Keratinocyte (primary cell): ENCODE data around the gene FAM83B.

ENCODE experiments used
- CTCF ChIP-seq, 3 experiments: IDR thresholded peaks in 1 of 3; conservative IDR thresholded peaks in 1 of 3; optimal IDR thresholded peaks in 1 of 3; 2 replicates in 2 of 3; 3 replicates in 1 of 3; pipeline versions ENCODE3 to v1.5.1; 2011; ENCODE audit warnings: low read length in 3 of 3, mild to moderate bottlenecking in 3 of 3, moderate library complexity in 2 of 3, control low read depth in 1 of 3, inconsistent platforms in 1 of 3; ENCODE audit not compliant: insufficient read depth in 2 of 3; ENCODE audit errors: extremely low read depth in 1 of 3
- EZH2 ChIP-seq: IDR thresholded peaks from one replicate; pipeline ENCODE4 v1.6.1; 2012; ENCODE audit warnings: inconsistent platforms, mild to moderate bottlenecking, low read length, moderate library complexity

GRCh38 chr6:54879188-54879985 lies 32.8 kb downstream of the FAM83B start:
- no peak for TF ChIP-seq EZH2
- no peak for TF ChIP-seq CTCF (optimal IDR thresholded peaks at IDR 0.05 in 1 of 3, IDR thresholded peaks at IDR 0.05 in 1 of 3, conservative IDR thresholded peaks at IDR 0.05 in 1 of 3; ENCODE audit: extremely low read depth in 1 of 3, insufficient read depth in 2 of 3, low read length in 3 of 3)
